Caco-2 (cell line): ENCODE results near the gene SUPT3H. TPM values are rescaled to one million over a fixed set of nuclear protein-coding genes. Genes with fewer than 3 reads are reported as not detected.
"Not testable (repeated sequence)": the region's sequence is repeated elsewhere in the genome, so short reads cannot be mapped to it uniquely, and the experiment has no call there.

Experiments used
- BruUV-seq: library from RNA; stranded (reverse); fragments of 400-500 nt; replicated peaks from 2 replicates; lab custom pipeline; 2021; lab: Mats Ljungman, UMichigan
- CTCF ChIA-PET: fragments of 300-600 bp; sonication (Branson Sonifier 250); formaldehyde crosslinking; loops from one replicate; lab custom pipeline; 2022; ENCODE audit warnings: antibody characterized with exemption; lab: Charles Lee
- POLR2A ChIA-PET: fragments of 300-600 bp; sonication (Branson Sonifier 250); formaldehyde crosslinking; loops from one replicate; lab custom pipeline; 2022; ENCODE audit warnings: antibody characterized with exemption; lab: Charles Lee
- DNase-seq, 2 experiments: peaks; one replicate each; pipeline versions ENCODE4 v3.0.0 to v3.0.0-alpha.2; 2020 to 2022
- H3K27me3 ChIP-seq: replicated peaks from 2 replicates; pipeline ENCODE4 v1.6.0; 2011; ENCODE audit warnings: low read length; ENCODE audit not compliant: control insufficient read depth, insufficient read depth
- H3K36me3 ChIP-seq: 2 replicates; pipeline ENCODE4 v1.5.1; 2011; ENCODE audit warnings: low read length; ENCODE audit not compliant: control insufficient read depth, insufficient read depth
- H3K4me1 ChIP-seq: fragments of 250-450 bp; sonication (Bioruptor Pico); 2 replicates; pipeline ENCODE4 v1.5.1; 2020; ENCODE audit warnings: mild to moderate bottlenecking
- H3K4me3 ChIP-seq: 2 replicates; pipeline ENCODE4 v1.5.1; 2011; ENCODE audit warnings: low read depth, mild to moderate bottlenecking, control low read depth, low read length
- H3K9me3 ChIP-seq: fragments of 250-450 bp; sonication (Bioruptor Pico); 2 replicates; pipeline ENCODE4 v1.5.1; 2020; ENCODE audit warnings: mild to moderate bottlenecking, moderate library complexity
- H3K27ac Mint-ChIP-seq: one replicate; pipeline ENCODE4 v1.8.0; 2022; ENCODE audit warnings: mixed read lengths; ENCODE audit not compliant: unreplicated experiment
- H3K27me3 Mint-ChIP-seq: one replicate; pipeline ENCODE4 v1.8.0; 2022; ENCODE audit warnings: mixed read lengths; ENCODE audit not compliant: insufficient read depth, unreplicated experiment
- H3K36me3 Mint-ChIP-seq: one replicate; pipeline ENCODE4 v1.8.0; 2022; ENCODE audit warnings: mild to moderate bottlenecking, mixed read lengths; ENCODE audit not compliant: insufficient read depth, unreplicated experiment
- H3K4me1 Mint-ChIP-seq: one replicate; pipeline ENCODE4 v1.8.0; 2022; ENCODE audit warnings: low read depth, mixed read lengths; ENCODE audit not compliant: unreplicated experiment
- H3K4me3 Mint-ChIP-seq: one replicate; pipeline ENCODE4 v1.8.0; 2022; ENCODE audit warnings: mild to moderate bottlenecking, moderate library complexity, mixed read lengths; ENCODE audit not compliant: unreplicated experiment
- H3K9me3 Mint-ChIP-seq: one replicate; pipeline ENCODE4 v1.8.0; 2022; ENCODE audit warnings: mixed read lengths; ENCODE audit not compliant: unreplicated experiment
- CTCF ChIP-seq, 2 experiments: fragments of 200-600 bp in 1 of 2; IDR thresholded peaks; 1 replicate in 1 of 2; 2 replicates in 1 of 2; pipeline versions ENCODE4 v1.5.1 to v1.8.0; 2011 to 2022; ENCODE audit warnings: antibody characterized with exemption in 1 of 2, control low read depth in 1 of 2, inconsistent platforms in 1 of 2, low read depth in 1 of 2, low read length in 1 of 2, mild to moderate bottlenecking in 1 of 2, moderate library complexity in 1 of 2; ENCODE audit not compliant: insufficient read depth in 1 of 2, severe bottlenecking in 1 of 2, unreplicated experiment in 1 of 2
- intact Hi-C: fragments of 100-400 bp; cut with micrococcal nuclease; formaldehyde crosslinking; loops from one replicate; pipeline ENCODE4 v1.10.0; 2022; ENCODE audit not compliant: unreplicated experiment
- total RNA-seq: library from RNA; stranded (reverse); gene quantifications from 2 replicates; pipeline ENCODE4 v1.2.3, GENCODE V29; 2022

The SUPT3H gene
- total RNA-seq, 1 experiment from 2014 or later = 13.2 TPM

- ChIA-PET POLR2A (no interaction called here), CTCF (no interaction called here)
Observed at GRCh38 chr6:45154679-45155078, 223.1 kb downstream of the SUPT3H start.

GRCh38 chr6:45148711-45149341 lies 228.9 kb downstream of the SUPT3H start:
- Histone ChIP-seq H3K4me1 (no peaks in the 10 kb centered on the region), H3K27me3 (no peaks in the 10 kb centered on the region), H3K9me3 (peaks cover 6% of the 10 kb centered on the region; the same call in 1 of the 2 replicates), H3K36me3 (no peaks in the 10 kb centered on the region), H3K4me3 (no peak overlapping the region)
- Mint-ChIP-seq H3K27ac (no peak overlapping the region), H3K36me3 (no peaks in the 10 kb centered on the region), H3K9me3 (peaks cover 13% of the 10 kb centered on the region), H3K4me1 (no peaks in the 10 kb centered on the region), H3K27me3 (no peaks in the 10 kb centered on the region), H3K4me3 (no peak overlapping the region)
- TF ChIP-seq CTCF (IDR thresholded peaks at IDR 0.05; ENCODE audit: insufficient read depth in 1 of 2, low read depth in 1 of 2, low read length in 1 of 2, severe bottlenecking in 1 of 2, unreplicated experiment in 1 of 2) = no peak
- no peak for DNase-seq
- no TSS peak for BruUV-seq
- ChIA-PET CTCF (no interaction called here), POLR2A (no interaction called here)
- intact Hi-C loops = no loop called here

More at GRCh38 chr6:45154679-45155078, 223.1 kb downstream of the SUPT3H start:
- Mint-ChIP-seq H3K4me3 (no peak overlapping the region), H3K27ac (no peak overlapping the region), H3K27me3 (no peaks in the 10 kb centered on the region), H3K4me1 (peaks cover 10% of the 10 kb centered on the region), H3K36me3 (no peaks in the 10 kb centered on the region), H3K9me3 (no peaks in the 10 kb centered on the region)
- no peak for TF ChIP-seq CTCF (IDR thresholded peaks at IDR 0.05; ENCODE audit: insufficient read depth in 1 of 2, low read depth in 1 of 2, low read length in 1 of 2, severe bottlenecking in 1 of 2, unreplicated experiment in 1 of 2)
- no peak for DNase-seq
- H3K4me3 ChIP-seq = no peak overlapping the region
- no TSS peak for BruUV-seq
- no peaks in the 10 kb centered on the region for H3K36me3 ChIP-seq
- no peaks in the 10 kb centered on the region for H3K9me3 ChIP-seq
- intact Hi-C loops = no loop called here
- no peaks in the 10 kb centered on the region for H3K27me3 ChIP-seq
- peaks cover 11% of the 10 kb centered on the region; the same call in 1 of the 2 replicates for H3K4me1 ChIP-seq

- Histone ChIP-seq H3K9me3 (peaks cover 6% of the 10 kb centered on the region; the same call in 1 of the 2 replicates), H3K27me3 (no peaks in the 10 kb centered on the region), H3K36me3 (no peaks in the 10 kb centered on the region), H3K4me1 (no peaks in the 10 kb centered on the region), H3K4me3 (no peak overlapping the region)
- no peaks in the 10 kb centered on the region for H3K36me3 Mint-ChIP-seq
- no peaks in the 10 kb centered on the region for H3K4me1 Mint-ChIP-seq
- DNase-seq = no peak
- peaks cover 18% of the 10 kb centered on the region for H3K9me3 Mint-ChIP-seq
- ChIA-PET POLR2A (no interaction called here), CTCF (no interaction called here)
- H3K27ac Mint-ChIP-seq = no peak overlapping the region
- no TSS peak for BruUV-seq
- intact Hi-C loops = no loop called here
- TF ChIP-seq CTCF (IDR thresholded peaks at IDR 0.05; ENCODE audit: insufficient read depth in 1 of 2, low read depth in 1 of 2, low read length in 1 of 2, severe bottlenecking in 1 of 2, unreplicated experiment in 1 of 2) = no peak
- no peaks in the 10 kb centered on the region for H3K27me3 Mint-ChIP-seq
- H3K4me3 Mint-ChIP-seq = no peak overlapping the region
Observed at GRCh38 chr6:45148278-45148677, 229.5 kb downstream of the SUPT3H start.

- CTCF ChIA-PET, H3K36me3 ChIP-seq, intact Hi-C loops, POLR2A ChIA-PET, H3K4me1 Mint-ChIP-seq, H3K36me3 Mint-ChIP-seq, H3K27me3 Mint-ChIP-seq, H3K9me3 ChIP-seq, H3K27ac Mint-ChIP-seq, H3K4me3 Mint-ChIP-seq, H3K27me3 ChIP-seq, DNase-seq, BruUV-seq, H3K4me3 ChIP-seq, H3K4me1 ChIP-seq: not testable (repeated sequence)
- peaks cover 31% of the 10 kb centered on the region for H3K9me3 Mint-ChIP-seq
Observed at GRCh38 chr6:45145658-45146057, 232.1 kb downstream of the SUPT3H start.
